Uterus (tissue), 2 donors: ENCODE data around the gene TANC1.

Source experiments
- POLR2A ChIP-seq, 2 donors: fragments of 450-650 bp; IDR thresholded peaks; one replicate each; pipeline ENCODE4 v1.6.1; 2016; ENCODE audit warnings: antibody characterized with exemption in 2 of 2, mild to moderate bottlenecking in 1 of 2, moderate library complexity in 1 of 2
- TF ChIP-seq, protein P1 (sequence below), 4 experiments: fragments of 200-600 bp in 2 of 4; fragments of 450-650 bp in 2 of 4; sonication (generic) in 2 of 4; IDR thresholded peaks; one replicate each; pipeline ENCODE4 v1.5.1; 2016 to 2019; ENCODE audit warnings: antibody characterized with exemption in 4 of 4, mild to moderate bottlenecking in 2 of 4, moderate library complexity in 1 of 4

DNA sequence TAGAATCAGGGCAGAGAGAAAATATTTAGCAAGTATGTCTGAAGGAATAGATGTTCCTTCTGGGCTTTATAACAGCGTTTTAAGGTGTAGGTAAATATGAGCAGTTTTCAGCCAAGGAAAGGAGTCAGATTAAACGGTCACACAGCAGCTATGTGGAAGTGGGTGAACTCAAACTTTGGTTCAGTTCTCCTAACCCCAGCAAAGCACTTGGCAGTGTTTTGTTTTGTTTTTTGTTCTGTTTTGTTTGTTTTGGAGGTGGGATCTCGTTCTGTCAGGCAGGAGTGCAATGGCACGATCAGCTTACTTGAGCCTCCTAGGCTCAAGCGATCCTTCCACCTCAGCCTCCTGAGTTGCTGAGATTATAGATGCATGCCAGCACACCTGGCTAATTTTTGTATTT, 24.6 kb downstream of the TANC1 start:
- TF ChIP-seq, protein P1, sequence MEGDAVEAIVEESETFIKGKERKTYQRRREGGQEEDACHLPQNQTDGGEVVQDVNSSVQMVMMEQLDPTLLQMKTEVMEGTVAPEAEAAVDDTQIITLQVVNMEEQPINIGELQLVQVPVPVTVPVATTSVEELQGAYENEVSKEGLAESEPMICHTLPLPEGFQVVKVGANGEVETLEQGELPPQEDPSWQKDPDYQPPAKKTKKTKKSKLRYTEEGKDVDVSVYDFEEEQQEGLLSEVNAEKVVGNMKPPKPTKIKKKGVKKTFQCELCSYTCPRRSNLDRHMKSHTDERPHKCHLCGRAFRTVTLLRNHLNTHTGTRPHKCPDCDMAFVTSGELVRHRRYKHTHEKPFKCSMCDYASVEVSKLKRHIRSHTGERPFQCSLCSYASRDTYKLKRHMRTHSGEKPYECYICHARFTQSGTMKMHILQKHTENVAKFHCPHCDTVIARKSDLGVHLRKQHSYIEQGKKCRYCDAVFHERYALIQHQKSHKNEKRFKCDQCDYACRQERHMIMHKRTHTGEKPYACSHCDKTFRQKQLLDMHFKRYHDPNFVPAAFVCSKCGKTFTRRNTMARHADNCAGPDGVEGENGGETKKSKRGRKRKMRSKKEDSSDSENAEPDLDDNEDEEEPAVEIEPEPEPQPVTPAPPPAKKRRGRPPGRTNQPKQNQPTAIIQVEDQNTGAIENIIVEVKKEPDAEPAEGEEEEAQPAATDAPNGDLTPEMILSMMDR (IDR thresholded peaks at IDR 0.05) = no peak
- no peak for TF ChIP-seq POLR2A (IDR thresholded peaks at IDR 0.05)
